NCI-H1436 treated with DMSO at 0.1 percent for 48 hours (cell line): Measurements from ENCODE around the gene GRK6.

Experiments used
- DNase-seq: peaks from one replicate; lab custom pipeline; 2025; lab: John Stamatoyannopoulos, UW

The GRK6 gene

DNA sequence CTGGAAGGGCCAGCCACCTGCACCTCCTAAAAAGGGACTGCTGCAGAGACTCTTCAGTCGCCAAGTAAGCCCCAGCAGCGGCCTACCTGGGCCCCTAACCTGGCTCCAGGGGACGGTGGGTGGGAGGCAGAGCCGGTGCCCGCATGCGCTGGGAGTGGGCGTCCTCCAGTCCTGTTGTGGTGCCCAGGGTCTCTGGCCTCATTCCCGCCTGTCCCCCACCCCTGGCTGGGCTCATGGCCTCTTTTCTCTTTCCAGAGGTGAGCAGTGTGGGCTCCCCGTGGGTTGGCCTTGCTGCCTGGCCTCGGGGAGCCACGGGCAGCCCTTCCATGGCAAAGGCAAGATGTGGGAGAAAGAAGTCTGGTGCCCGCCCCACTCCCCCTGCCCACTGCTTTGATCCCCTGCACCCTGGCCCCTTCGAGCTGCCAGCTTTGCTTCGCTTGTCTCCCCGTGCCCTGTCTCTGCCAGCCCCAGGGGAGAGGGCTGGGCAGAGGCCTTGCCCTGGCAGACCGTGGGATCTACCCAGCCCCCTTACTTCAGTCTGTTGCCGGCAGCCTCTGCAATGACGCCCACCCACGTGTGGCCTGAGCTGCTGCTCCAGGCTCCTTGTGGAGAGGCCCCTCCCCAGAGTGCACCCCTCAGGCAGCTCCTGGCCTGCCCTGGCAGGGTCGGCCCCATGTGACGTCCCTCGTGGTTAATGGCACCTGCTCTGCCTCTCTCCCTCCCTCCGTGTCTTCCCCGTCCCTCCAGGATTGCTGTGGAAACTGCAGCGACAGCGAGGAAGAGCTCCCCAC, 14.7 kb downstream of the GRK6 start:
- no peak for DNase-seq

DNA sequence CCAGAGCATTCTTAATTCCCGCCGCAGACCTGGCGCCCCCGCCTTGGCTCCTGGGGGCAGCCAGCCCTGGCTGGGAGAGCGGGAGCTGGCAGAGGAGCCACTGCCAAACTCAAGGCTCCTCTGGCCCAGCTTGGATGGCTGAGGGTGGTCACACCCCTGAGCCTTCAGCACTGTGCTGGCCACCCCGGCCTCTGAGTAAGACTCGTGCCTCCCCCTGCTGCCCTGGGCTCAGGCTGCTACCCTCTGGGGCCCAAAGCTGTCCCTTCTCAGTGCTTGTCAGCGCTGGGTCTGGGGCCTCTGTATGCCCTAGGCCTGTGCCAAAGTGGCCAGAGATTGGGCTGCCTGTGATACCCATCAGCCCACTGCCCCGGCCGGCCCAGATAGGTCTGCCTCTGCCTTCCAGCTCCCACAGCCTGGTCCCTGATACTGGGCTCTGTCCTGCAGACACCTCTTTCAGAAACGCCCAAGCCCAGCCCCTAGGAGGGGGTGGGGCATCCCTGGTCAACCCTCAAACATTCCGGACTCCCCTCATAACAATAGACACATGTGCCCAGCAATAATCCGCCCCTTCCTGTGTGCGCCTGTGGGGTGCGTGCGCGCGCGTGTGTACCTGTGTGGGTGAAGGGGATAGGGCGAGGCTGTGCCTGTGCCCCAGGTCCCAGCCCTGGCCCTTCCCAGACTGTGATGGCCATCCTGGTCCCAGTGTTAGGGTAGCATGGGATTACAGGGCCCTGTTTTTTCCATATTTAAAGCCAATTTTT, 15.8 kb downstream of the GRK6 start:
- no peak for DNase-seq

DNA sequence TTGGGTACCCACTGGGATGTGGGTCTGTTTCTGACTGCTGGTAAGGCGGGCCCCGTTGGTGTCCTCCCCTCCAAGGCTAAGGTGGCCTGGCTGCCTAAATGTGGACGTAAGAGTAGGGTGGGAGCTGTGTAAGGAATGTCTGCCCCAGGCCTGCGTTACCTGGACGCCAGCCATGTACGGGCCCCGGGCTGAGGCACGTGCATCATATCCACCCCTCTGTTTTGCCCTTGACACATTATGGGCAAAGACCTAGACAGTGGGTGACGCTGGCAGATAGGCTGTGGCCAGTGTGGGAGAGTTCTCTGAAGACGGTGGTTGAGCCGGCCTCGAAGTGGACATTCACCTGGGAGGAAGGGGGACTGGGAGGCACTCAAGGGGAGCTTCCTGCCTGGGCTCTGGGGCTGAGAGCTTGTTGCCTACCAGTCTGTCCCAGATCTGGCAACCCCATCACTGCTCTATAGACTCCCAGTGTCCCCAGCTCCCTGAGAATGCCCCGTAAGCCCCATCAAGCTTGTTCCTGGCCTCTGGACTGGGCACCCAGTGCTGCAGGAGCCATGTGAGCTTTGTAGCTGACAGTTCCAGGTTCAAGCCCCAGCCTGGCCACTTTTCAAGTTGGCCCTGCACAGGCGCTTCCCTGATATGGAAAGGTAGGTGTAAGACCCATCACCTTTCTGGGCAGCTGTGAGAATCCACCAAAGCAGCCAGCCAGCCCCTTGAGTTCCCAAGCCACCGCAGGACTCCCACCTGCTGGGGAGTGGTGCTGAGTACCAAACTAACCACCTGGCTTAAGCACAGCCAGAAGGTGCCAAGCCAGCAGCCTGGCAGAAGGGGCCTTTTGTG, 16.9 kb downstream of the GRK6 start:
- DNase-seq, result no peak

DNA sequence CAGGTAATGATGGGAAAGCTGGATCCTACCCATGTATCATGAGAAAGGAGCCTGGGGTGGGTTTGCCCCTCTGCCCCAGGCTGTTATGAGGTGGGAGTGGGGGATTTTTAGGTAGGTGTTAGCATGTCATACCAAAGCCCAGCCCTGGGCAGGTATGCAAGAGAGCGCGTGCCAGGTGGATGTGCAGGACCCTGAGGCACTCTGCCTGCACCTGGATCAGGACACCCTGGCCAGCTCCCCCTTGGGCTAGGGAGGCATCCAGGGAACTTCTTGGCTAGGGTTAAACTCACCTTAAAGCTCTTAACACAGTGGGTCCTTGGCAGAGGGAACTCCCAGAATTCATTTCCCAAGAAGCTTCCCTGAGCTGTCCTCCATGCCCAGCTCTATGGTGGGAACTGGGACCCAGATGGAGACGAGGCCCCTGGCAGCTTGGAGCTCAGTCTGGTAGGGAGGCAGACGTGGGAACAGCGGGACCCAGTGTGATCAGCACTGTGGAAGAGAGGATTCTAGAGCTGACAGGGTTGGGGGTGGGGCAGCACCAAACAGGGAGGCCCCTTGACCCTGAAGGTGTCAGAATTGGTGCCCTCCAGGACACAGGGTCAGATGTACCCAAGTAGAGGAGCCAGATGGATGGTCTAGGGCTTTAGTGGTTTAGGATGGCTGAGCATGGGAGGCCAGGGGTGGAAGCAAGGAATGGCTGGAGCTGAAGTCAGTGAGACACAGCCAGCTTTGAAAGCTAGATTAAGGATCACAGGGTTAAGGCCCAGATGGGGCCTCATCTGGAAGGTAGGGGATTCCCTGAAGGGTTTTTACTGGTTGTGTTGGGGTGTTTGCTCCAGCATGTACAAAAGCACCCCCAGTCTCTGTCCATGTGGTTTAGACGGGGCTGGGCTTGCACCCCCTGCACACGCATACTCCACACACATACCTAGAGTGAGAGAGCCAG, 17.9 kb downstream of the GRK6 start:
- DNase-seq, result no peak

DNA sequence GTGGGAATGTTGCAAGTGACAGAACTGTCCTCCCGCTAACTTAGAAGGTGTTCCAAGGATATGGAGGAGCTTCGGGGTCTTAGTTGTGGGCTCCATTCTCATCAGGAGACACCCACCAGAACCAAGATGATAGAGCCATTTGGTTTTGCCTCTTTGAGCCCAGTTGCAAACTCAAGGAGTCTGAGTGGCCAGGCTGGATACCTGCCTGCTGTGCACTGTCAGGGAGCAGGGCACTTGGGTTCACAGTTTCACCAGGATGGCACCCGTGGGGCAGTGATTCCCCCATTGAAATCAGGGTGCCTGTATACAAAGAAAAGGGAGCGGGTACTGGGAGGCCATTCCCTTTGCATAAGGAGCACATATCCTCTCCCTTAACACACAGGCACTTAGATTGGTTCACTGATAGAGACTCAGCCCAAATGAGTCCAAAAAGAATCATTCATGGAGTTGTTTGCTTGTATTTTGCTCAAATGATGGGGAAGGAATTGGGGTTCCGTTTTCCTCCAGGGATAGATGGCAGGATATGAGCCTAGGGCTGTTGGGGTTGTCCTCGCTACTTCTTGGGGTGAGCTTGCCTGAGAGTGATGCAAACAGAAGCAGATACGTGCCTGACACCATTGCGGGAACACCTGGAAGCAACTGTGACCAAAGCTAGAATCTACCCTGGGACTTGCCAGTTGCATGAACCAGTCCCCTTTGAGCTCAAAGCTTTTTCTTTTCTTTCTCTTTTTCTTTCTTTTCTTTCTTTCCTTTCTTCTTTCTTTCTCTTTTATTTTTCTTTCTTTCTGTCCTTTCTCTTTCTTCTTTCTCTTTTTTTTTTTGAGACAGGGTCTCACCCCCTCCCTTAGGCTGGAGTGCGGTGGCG, 18.8 kb downstream of the GRK6 start:
- no peak for DNase-seq

DNA sequence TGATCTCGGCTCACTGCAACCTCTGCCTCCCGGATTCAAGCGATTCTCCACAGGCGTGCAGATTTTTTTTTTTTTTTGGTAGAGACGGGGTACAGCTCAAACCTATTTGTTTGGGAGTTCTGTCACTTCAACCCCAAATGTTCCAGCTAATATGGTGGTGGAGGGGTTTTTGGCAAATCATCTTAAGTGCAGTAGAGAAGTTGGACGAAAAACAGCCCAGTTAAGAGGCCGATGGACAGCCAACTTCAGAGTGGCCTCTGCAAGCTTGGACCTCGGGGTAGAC, 19.4 kb downstream of the GRK6 start:
- no peak for DNase-seq

DNA sequence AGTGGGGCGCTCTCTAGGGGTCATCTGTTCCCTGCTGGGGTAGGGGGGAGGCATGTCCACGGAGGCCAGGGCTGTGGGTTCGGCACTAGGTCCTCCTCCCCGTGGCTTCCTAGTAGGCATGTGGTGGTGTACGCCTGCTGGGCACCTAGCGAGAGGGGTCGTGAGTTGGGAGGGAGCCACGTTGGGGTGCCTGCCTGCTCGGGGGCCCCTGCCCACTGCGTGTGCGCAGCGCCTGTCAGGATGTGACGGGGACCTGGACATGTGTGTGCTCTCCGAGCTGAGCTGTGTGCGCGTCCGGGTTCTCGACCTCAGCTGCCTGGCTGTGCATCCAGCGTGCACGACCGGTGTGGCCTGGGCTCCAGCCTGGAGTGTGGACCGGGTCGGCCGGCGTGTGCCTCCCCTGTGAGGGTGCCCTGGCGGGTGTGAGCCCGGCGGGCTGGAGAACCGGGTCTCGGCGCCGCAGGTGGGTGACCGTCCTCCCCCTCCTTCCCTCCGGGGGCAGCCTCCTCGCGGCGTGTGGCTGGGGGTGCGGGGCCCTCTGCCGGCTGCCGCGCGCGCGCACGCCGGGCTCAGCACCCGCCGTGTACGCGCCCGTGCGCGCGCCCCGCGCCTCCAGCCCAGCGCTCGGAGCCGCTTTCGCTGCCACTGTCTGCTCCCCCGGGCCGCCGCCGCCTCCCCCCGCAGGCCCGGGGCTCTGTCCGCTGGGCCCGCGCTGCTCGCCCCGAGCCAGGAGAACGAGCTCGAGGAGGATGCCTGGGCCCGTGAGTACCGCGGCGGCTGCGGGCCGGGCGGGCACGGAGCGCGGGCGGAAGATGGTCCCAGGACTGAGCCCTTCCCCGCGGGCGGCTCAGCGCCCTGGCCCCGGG, 20.0 kb downstream of the GRK6 start, which contains the start of gene PRR7:
PRR7 (plus strand) TSS at position 615 of the 866 bp plus-strand sequence. CDS start 8,254 bp downstream, outside the sequence.
- DNase-seq, result no peak

DNA sequence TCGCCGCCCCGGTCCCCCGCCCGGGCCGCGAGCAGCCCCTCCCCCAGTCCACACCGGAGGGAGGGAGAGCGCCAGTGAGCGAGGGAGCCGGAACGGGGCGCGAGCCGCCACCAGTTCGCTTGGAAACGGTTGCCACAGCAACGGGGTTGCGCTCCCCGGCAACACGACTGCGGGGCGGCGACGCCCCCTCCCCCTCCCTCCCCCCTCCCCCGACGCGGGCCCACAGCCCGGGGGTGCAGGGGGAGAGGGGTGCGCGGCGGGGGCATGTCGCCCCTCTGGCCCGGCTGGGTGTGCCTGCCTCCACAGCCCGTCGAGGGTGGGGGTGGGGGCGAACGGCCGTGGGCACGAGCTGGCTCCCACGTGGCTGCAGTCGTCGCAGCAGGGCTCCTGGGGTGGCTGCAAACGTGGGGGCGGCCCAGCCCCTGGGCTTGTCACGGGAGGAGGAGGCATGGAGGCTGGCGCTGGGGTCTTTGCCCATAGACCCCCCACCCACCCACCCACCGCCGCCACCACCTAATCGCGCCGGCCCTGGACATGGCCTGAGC, 20.7 kb downstream of the GRK6 start:
- DNase-seq, result no peak

DNA sequence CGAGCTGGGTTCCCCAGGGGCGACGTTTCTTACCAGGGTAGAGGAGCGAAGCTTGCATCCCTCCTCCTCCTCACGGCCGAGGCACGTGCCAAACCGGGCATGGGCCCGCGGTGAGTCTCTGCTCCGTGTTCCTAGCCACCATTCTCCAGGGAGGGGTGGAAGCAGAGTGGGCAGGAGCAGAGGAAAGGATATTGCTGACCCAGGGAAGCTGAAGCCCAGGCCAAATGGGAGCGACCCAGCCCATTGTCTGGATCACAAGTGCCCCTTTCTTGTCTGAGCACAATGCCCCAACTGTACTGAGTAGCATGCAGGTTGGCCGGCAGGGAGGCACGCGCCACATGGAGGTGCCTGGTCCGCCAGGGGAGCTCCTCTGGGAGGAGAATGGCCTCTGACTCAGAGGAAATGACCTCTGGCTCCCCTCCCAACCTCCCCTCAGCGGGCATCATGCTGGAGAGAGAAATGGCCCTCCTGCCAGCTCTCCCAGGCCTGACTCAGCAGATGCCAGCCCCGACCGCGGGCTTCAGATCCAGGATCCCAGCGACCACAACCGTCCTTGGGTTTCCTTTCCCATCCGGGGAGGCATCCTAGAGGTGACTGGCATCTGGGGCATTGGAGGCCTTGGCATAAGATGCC, 21.3 kb downstream of the GRK6 start:
- no peak for DNase-seq

DNA sequence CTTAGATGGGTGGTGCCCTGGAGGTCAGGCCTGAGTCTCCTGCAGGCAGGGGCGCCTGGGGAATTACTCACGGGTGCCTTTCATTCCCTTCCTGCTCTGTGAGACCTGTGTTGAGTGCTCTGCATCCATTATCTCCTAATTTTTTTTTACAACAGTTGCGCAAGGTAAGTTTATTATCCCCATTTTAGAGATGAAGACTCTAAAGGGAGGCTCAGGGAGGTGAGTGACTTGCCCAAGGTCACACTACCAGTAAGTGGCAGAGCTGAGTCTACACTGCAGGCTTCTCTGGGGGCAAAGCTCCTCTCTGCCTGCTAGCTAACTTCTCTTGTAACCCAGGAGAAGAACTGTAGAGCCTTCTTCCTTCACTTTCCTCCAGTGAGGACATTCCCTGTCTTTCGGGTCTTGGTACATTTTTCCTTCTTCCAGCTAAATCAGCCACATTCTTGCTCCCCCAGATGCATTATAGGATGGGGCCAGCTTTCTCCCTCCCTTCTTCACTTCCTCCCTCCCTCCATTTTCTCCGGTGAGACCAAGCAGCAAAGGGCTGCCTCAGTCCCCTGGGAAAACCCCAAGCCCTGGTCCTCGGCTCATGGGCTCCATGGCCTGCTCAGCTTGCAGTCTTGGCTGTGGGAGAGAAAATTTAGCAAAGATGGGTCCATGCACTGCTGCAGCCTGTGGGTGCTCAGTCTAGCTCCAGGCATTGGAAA, 21.9 kb downstream of the GRK6 start:
- no peak for DNase-seq

DNA sequence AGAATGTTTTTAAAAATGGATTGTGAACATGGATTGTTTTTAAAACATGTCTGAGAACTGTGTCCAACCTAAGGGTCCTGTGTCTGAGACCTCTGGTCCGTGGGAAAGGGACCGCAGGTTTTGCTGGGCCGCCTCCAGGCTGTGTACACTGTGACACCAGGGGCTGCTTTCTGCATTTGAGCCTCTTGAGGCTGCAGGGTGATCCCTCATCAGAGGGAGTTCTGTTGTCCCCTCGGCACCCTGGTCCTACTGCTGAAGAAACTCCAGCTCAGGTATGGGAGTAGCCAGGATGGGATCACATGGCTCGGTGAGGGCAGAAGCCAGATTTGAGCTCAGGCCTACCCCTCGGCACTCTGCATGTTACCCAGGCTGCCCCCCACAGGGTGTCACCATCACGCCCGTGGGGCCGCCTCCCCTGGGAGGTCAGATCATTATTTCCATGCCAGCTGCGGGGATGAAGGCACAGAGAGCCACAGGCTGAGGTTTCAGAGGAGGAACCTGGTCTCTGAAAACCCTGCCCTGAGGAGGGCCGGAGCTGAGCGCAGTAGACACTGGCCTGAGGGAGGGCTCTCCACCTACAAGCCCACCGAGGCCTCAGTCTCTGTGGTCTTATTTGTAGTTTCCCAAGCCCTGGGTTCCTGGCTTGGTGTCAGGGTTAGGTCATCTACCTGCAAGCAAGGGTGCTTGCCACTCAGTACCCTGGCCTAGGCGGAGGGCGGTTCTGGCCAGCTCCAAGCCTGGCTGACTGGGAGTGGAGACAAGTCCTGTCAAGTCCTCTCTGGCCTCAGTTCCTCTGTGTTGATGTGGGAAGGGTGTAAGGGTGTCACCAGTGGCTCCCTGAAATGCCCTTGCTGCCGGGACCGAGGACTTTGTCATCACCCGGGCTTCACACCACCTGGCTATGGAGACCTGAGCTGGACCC, 22.9 kb downstream of the GRK6 start:
- no peak for DNase-seq

DNA sequence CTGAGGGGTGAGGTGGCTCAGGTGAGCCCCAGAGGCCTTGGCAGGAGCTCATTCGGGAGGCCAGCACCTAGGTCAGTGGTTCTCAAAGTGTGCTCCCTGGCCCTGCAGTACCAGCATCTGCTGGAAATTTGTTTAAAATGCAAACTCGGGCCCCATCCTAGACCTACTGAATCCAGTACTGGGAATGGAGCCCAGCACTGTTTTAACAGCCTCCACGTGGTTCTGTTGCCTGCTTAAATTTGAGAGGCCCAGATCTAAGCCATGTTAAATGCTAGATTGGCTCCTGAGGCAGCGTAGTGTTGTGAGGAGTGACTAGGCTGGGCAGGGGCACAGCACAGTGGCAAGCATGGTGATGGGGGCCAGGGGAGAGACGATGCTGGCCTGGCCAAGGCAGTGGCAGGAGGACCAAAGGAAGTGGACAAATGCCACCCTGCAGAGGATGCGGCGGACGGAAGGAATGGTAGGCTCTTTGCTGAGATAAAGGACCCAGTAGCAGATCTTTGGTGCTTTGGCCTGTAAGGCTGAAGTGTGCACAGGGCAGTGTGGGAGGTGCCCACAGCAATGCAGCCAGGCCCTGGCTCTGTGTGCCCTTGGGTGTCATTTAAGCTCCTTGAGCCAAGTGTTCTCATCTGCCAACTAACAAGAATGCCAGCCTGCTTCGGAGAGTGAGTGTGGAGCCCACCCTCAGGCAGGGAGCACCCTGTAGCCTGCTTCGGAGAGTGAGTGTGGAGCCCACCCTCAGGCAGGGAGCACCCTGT, 24.4 kb downstream of the GRK6 start:
- no peak for DNase-seq

DNA sequence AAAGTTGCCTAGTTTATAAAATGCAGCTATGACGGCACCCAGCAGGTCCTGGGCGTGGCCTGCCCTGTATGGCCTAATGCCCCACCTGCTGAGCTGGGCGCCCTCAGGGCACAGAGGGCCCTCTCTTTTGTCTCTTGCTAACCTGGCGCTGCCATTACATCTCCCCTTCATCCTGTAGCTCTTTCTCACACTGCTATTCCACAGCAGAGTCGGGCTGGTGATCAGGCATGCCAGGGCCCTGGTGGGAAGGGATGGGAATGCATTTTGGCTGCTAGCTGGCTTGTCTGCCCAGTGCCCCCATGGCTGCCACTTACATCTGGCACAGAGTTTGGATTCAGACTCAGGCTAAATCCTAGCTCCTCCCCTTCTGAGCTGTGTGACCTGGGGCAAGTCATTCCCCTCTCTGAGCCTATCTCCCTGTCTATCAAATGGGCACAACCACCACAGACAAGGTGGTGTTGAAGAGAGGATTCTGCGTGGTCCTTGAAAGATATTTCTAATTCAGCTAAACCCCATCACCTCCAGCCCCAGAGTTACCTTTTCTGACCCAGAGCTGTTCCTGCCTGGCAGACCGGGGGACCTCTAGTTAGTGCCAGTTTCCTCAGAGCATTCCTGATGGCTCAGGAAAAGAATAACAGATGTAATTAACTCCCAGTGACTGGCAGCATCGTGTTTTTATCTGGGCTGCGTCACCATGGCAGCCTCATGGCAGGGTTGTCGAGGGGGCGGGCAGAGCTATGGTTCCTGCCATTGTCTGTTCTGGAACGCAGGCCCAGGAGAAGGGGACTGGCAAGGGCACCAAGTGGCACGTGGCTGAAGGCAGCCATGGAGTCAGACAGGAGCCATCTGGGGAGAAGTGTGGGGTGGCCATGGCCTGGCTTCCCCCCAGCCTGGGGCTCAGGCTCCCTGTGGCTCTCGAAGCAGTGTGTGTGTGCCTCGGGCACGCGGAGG, 26.5 kb downstream of the GRK6 start:
- no peak for DNase-seq

DNA sequence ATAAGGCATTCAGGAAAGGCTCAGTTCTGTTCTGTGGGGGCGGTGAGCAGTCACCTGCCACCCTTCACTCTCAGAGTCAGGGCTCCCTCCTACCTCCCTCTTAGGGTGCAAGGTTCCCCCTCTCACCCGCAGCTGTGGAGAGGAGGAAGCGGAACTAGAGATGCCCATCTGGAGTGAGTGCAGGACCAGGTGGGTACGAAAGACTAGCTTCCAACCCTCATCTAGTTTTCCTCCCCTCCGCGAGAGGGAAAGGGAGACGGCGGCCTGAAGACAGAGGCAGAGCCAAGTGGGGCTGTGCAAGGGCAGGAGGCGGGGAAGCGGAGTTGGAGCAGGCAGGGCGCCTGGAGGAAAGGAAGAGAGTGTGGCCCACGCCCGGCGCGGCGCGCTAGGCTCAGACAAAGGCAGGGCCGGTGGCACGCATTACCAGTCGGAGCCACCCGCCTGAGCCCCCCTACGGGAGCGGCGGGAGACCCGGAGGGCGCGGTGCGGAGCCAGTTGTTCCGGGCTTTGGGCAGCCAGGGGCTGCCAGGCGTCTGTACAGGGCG, 27.4 kb downstream of the GRK6 start:
- no peak for DNase-seq
